ENCODE results near the gene SKAP1.
A peak's percentile ranks its signal among the peaks of the same experiment; 100 is the strongest.
"Not testable (repeated sequence)": the region's sequence is repeated elsewhere in the genome, so short reads cannot be mapped to it uniquely, and the experiment has no call there.

The SKAP1 gene

DNA sequence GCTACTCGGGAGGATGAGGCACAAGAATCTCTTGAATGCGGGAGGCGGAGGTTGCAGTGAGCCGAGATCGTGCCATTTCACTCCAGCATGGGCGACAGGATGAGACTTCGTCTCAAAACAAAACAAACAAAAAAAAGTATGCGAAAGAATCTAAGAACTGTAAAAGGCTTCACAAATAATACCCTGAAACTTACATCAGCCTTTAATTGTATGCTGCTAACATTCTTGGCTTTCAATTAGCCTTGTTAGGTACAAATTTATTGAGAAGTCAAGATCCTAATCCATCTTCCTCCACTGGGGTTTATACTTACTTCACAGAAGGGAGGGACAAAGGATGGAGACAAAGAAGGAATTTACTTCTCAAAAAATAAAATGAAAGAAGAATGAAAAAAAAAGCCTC lies 239.1 kb downstream of the SKAP1 start:
- H3K36me3 ChIP-seq (ENCODE audit: insufficient read depth, low read length) = no peaks in the 10 kb centered on the region
- no peak overlapping the region for H2AFZ ChIP-seq (ENCODE audit: low read length, unreplicated experiment)
- peaks cover 9% of the 10 kb centered on the region for H3K4me1 ChIP-seq (ENCODE audit: control insufficient read depth, insufficient read depth, low read length, unreplicated experiment)
- H3K27ac ChIP-seq (ENCODE audit: low read depth, low read length) = no peak overlapping the region
- peaks cover 33% of the 10 kb centered on the region for H3K27me3 ChIP-seq (ENCODE audit: insufficient read depth, low read length)
- no peak overlapping the region for H3K4me3 ChIP-seq (ENCODE audit: low read depth, low read length)
- H3K79me2 ChIP-seq (ENCODE audit: control insufficient read depth, insufficient read depth, low read length, unreplicated experiment) = no peaks in the 10 kb centered on the region

DNA sequence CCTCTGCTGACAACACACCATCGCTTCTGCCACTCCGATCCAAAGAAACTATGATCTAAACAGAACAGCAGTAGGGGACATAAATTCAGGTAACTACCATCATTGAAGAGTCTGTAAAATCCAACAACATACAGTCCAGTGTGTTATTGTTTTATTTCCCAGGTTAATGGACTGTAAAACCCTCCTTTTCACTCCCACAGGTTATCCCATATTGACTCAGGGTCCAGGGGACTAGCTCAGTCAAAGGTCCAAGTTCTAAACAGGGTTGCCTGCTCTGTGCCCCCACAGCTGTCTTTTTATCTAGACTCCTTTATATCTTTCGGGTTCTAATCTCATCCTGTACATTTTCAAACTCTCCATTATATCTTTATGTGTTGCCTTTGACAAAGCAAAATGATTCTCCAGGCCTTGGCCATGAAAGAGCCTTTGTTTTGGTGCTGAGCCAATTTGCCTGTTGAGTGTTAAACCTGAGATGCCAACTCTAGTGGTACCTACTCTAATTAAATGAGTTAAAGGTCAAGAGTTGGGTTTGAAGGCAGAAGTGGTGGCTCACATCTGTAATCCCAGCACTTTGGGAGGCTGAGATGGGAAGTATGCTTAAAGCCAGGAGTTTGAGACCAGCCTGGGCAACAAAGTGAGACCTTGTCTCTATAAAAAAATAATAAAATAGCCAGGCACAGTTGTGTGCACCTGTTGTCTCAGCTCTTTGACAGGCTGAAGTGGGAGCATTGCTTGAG lies 242.0 kb downstream of the SKAP1 start:
- Histone ChIP-seq H3K27me3 (ENCODE audit: insufficient read depth, low read length) (peaks cover 49% of the 10 kb centered on the region), H3K79me2 (ENCODE audit: control insufficient read depth, insufficient read depth, low read length, unreplicated experiment) (no peaks in the 10 kb centered on the region), H3K4me3 (ENCODE audit: low read depth, low read length) (no peak overlapping the region), H2AFZ (ENCODE audit: low read length, unreplicated experiment) (no peak overlapping the region), H3K4me1 (ENCODE audit: control insufficient read depth, insufficient read depth, low read length, unreplicated experiment) (no peaks in the 10 kb centered on the region), H3K36me3 (ENCODE audit: insufficient read depth, low read length) (no peaks in the 10 kb centered on the region), H3K27ac (ENCODE audit: low read depth, low read length) (no peak overlapping the region)

GRCh38 chr17:48186317-48186716 lies 243.7 kb downstream of the SKAP1 start:
- H3K4me1 ChIP-seq (ENCODE audit: control insufficient read depth, insufficient read depth, low read length, unreplicated experiment); H3K36me3 ChIP-seq (ENCODE audit: insufficient read depth, low read length); H2AFZ ChIP-seq (ENCODE audit: low read length, unreplicated experiment); H3K4me3 ChIP-seq (ENCODE audit: low read depth, low read length); H3K27ac ChIP-seq (ENCODE audit: low read depth, low read length); H3K79me2 ChIP-seq (ENCODE audit: control insufficient read depth, insufficient read depth, low read length, unreplicated experiment): not testable (repeated sequence)
- H3K27me3 ChIP-seq (ENCODE audit: insufficient read depth, low read length) = peaks cover 65% of the 10 kb centered on the region

GRCh38 chr17:48184721-48185120 lies 245.3 kb downstream of the SKAP1 start:
- no peak overlapping the region for H3K4me3 ChIP-seq (ENCODE audit: low read depth, low read length)
- no peak overlapping the region for H2AFZ ChIP-seq (ENCODE audit: low read length, unreplicated experiment)
- H3K4me1 ChIP-seq (ENCODE audit: control insufficient read depth, insufficient read depth, low read length, unreplicated experiment) = no peaks in the 10 kb centered on the region
- H3K27me3 ChIP-seq (ENCODE audit: insufficient read depth, low read length) = peaks cover 81% of the 10 kb centered on the region
- no peak overlapping the region for H3K27ac ChIP-seq (ENCODE audit: low read depth, low read length)
- no peaks in the 10 kb centered on the region for H3K36me3 ChIP-seq (ENCODE audit: insufficient read depth, low read length)
- H3K79me2 ChIP-seq (ENCODE audit: control insufficient read depth, insufficient read depth, low read length, unreplicated experiment) = no peaks in the 10 kb centered on the region

GRCh38 chr17:48181653-48182052 lies 248.4 kb downstream of the SKAP1 start:
- Histone ChIP-seq H2AFZ (ENCODE audit: low read length, unreplicated experiment) (no peak overlapping the region), H3K27ac (ENCODE audit: low read depth, low read length) (no peak overlapping the region), H3K4me3 (ENCODE audit: low read depth, low read length) (no peak overlapping the region), H3K27me3 (ENCODE audit: insufficient read depth, low read length) (peaks cover 87% of the 10 kb centered on the region), H3K36me3 (ENCODE audit: insufficient read depth, low read length) (no peaks in the 10 kb centered on the region), H3K4me1 (ENCODE audit: control insufficient read depth, insufficient read depth, low read length, unreplicated experiment) (no peaks in the 10 kb centered on the region), H3K79me2 (ENCODE audit: control insufficient read depth, insufficient read depth, low read length, unreplicated experiment) (no peaks in the 10 kb centered on the region)

DNA sequence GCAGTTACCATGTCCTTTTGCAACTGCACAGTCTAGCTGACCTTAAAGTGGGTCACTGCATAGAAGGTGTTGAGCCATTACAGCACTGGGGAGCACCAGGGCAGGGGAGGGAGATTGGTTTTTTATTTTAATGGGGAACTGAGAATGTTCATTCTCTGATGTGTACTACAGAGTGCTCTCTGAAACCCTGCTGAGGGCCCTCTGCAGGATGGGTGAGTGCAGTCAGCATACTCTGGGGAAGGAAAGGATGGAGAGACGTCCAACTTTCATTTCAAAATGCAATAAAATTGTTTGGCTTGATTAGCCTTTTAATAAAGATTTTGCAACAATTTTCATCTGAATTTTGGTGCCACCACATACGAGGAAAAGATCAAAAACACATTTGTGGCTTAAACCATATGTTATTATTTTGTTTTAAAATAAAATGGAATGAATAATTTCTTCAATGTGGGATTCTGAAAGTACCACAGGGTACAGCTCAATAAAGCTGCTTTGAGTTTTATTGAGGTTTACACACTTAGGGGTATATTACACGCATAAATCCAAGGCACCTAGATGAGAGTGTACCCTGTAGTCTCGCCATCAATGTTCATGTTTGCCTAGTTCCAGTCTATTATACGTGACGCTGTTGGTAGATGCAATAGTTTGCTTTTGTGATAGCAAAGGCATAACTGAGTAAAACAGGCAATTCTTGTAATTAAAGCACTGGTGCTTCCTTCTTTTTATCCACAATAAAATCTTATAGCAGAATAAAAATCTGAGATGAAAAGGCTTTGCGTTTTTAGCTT lies 249.0 kb downstream of the SKAP1 start:
- Histone ChIP-seq H3K36me3 (ENCODE audit: insufficient read depth, low read length) (no peaks in the 10 kb centered on the region), H3K27ac (ENCODE audit: low read depth, low read length) (no peak overlapping the region), H3K4me3 (ENCODE audit: low read depth, low read length) (no peak overlapping the region), H3K4me1 (ENCODE audit: control insufficient read depth, insufficient read depth, low read length, unreplicated experiment) (no peaks in the 10 kb centered on the region), H3K79me2 (ENCODE audit: control insufficient read depth, insufficient read depth, low read length, unreplicated experiment) (no peaks in the 10 kb centered on the region), H2AFZ (ENCODE audit: low read length, unreplicated experiment) (no peak overlapping the region), H3K27me3 (ENCODE audit: insufficient read depth, low read length) (peaks cover 85% of the 10 kb centered on the region)

- no peaks in the 10 kb centered on the region for H3K36me3 ChIP-seq (ENCODE audit: insufficient read depth, low read length)
- no peak overlapping the region for H3K4me3 ChIP-seq (ENCODE audit: low read depth, low read length)
- peaks cover 74% of the 10 kb centered on the region for H3K27me3 ChIP-seq (ENCODE audit: insufficient read depth, low read length)
- H3K27ac ChIP-seq (ENCODE audit: low read depth, low read length) = no peak overlapping the region
- no peaks in the 10 kb centered on the region for H3K79me2 ChIP-seq (ENCODE audit: control insufficient read depth, insufficient read depth, low read length, unreplicated experiment)
- H2AFZ ChIP-seq (ENCODE audit: low read length, unreplicated experiment) = no peak overlapping the region
- H3K4me1 ChIP-seq (ENCODE audit: control insufficient read depth, insufficient read depth, low read length, unreplicated experiment) = no peaks in the 10 kb centered on the region
Measured at GRCh38 chr17:48179071-48179945, 250.7 kb downstream of the SKAP1 start.

GRCh38 chr17:48178317-48178716 lies 251.7 kb downstream of the SKAP1 start:
- H3K4me3 ChIP-seq (ENCODE audit: low read depth, low read length) = no peak overlapping the region
- H3K4me1 ChIP-seq (ENCODE audit: control insufficient read depth, insufficient read depth, low read length, unreplicated experiment) = no peaks in the 10 kb centered on the region
- no peak overlapping the region for H3K27ac ChIP-seq (ENCODE audit: low read depth, low read length)
- peaks cover 74% of the 10 kb centered on the region for H3K27me3 ChIP-seq (ENCODE audit: insufficient read depth, low read length)
- no peak overlapping the region for H2AFZ ChIP-seq (ENCODE audit: low read length, unreplicated experiment)
- no peaks in the 10 kb centered on the region for H3K36me3 ChIP-seq (ENCODE audit: insufficient read depth, low read length)
- H3K79me2 ChIP-seq (ENCODE audit: control insufficient read depth, insufficient read depth, low read length, unreplicated experiment) = no peaks in the 10 kb centered on the region

- Histone ChIP-seq H3K27ac (ENCODE audit: low read depth, low read length) (no peak overlapping the region), H3K4me1 (ENCODE audit: control insufficient read depth, insufficient read depth, low read length, unreplicated experiment) (no peaks in the 10 kb centered on the region), H3K79me2 (ENCODE audit: control insufficient read depth, insufficient read depth, low read length, unreplicated experiment) (no peaks in the 10 kb centered on the region), H3K4me3 (ENCODE audit: low read depth, low read length) (no peak overlapping the region), H3K27me3 (ENCODE audit: insufficient read depth, low read length) (peaks cover 72% of the 10 kb centered on the region), H3K36me3 (ENCODE audit: insufficient read depth, low read length) (no peaks in the 10 kb centered on the region), H2AFZ (ENCODE audit: low read length, unreplicated experiment) (no peak overlapping the region)
Measured at GRCh38 chr17:48177816-48178215, 252.2 kb downstream of the SKAP1 start.

DNA sequence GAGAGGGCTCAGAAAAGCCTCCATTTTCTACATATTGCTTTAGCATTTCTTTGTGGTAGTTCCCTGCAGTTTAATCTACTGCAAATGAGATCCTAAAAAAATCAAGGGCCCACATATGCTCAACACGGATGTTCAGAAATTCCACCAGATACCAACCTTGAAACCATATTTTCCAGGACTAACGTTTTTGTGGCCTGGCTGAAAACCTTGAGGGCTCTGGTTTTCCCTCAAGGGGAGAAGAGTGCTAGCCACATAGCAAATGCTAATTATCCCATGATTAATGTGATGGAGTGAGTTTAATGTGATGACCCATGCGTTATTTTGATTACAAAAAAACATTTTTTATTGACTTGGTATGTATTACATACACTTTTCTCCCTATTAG lies 253.6 kb downstream of the SKAP1 start:
- Histone ChIP-seq H3K36me3 (ENCODE audit: insufficient read depth, low read length) (no peaks in the 10 kb centered on the region), H3K27ac (ENCODE audit: low read depth, low read length) (no peak overlapping the region), H3K79me2 (ENCODE audit: control insufficient read depth, insufficient read depth, low read length, unreplicated experiment) (no peaks in the 10 kb centered on the region), H3K4me1 (ENCODE audit: control insufficient read depth, insufficient read depth, low read length, unreplicated experiment) (no peaks in the 10 kb centered on the region), H3K27me3 (ENCODE audit: insufficient read depth, low read length) (peaks cover 64% of the 10 kb centered on the region), H3K4me3 (ENCODE audit: low read depth, low read length) (no peak overlapping the region), H2AFZ (ENCODE audit: low read length, unreplicated experiment) (peak overlapping the region; percentile 7)
